GM18909 (cell line): ENCODE measurements around the gene POU2F2.

Source experiments
- ATAC-seq: cut with Tn5 transposase; IDR thresholded peaks from one replicate; pipeline ENCODE4 v1.9.1; 2021; ENCODE audit warnings: mild to moderate bottlenecking; ENCODE audit not compliant: unreplicated experiment, poor library complexity

The POU2F2 gene

DNA sequence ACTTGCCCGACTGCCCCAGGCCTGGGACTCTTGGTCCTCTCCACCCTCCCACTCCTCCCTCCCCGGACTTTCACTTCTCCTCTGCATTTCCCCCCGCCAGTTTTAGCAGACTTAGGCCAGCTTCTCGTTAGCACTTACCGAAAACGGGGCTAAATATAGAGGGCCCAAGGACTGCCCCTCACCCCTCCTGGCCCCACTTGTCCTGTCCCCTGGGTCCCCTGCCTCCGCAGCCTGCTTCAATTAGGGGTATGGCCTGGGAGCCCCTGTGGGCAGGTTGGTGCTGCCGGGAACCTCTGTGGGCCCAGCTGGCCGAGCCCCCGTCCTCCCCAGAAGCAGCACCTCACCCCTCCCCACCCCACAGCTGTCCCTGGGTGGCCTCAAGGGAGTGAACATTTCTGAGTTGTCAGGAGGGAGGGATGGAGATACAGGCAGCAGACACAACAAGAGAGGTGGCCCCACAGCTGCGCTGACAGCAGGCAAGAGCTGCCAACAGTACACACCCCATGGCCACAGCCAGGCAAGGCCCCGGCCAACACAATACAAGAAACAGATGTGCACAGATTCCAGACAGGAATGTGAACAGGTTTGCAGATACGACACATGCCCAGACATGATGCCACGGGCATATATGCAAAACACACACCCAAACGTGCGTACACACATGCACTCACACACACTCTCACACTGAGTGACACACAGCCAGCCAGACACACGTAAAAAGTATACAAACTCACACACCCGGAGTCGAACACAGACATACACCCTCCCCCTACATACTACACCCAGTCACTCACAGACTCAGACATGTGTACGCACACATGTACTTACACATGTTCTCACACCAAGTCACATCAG is 2.6 kb downstream of the POU2F2 start:
- peak; percentile 60 for ATAC-seq

DNA sequence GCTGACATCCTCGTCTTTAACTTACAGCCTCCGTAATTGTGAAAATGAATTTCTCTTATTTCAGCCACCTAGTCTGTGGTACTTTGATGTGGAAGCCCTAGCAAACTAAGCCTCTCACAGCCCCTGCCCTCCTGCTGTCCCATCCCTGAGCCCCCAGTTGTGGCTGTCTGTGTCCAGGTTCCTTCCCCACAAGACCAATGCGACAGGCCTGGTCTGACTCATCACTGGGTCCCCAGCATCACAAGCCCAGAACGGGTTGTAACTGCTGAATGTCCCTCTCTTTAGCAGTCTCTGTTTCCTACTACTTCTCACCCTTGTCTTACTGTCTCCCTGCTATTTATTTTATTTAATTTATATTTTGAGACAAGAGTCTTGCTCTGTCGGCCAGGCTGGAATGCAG is 5.7 kb downstream of the POU2F2 start:
- no peak for ATAC-seq

DNA sequence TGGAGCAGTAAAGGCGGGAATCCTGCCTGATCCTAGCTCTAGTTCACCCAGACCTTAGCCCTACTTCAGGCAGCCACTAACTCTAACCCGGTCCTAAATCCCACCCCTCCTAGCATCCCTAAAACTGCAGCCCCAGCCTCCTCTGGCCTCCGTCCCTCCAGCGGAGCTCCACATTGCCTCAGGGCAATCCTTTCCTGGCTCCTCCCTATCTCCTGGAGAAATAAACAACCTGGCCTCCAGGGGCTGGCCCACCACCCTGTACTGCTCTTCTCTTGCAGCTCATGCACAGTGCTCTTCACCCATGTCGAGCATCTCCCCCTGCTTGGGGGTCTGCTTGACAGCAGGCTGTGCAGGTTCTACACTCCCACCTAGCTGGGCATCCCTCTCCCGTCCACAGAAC is 6.7 kb downstream of the POU2F2 start:
- ATAC-seq: no peak

DNA sequence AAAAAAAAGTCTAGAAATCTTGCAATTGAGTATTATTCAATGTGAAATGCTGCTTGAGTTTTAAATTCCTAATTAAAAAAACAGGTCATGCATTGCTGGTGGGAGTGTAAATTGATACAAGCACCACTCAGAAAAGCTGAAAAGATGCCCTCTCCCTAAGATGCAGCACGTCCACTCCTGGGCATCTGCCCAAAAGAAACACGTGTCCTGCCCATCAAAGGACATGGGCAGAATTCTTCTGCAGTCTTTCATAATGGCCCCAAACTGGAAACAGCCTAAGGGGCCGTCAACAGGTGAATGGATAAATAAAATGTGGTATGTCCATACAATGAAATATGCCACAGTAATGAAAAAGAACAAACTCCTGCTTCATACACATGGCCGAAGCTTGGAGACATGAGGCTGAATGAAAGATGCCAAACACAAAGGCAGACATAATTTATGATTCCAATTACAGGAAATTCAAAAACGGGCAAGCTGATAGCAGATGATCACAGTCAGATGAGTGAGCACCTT is 7.8 kb downstream of the POU2F2 start:
- no peak for ATAC-seq

DNA sequence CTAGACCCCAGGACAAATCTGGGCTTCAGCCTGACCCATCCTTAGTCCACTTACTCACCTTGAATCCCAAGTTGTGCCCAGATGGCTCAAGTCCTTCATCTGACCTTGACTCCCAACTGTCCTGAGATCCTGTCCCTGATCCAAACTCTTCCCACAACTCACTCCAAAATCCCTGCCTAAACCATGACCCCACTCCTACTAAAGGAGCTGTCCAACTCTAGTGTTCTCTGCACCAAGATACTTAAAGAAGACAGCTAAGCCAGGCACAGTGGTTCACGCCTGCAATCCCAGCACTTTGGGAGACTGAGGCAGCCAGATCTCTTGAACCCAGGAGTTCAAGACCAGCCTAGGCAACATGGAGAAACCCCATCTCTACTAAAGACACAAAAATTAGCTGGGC is 8.5 kb downstream of the POU2F2 start:
- ATAC-seq: no peak

- ATAC-seq: no peak
These were observed 9.3 kb downstream of the POU2F2 start for GRCh38 chr19:42122691-42123607.

GRCh38 chr19:42121656-42122069 is 10.6 kb downstream of the POU2F2 start:
- ATAC-seq: no peak

DNA sequence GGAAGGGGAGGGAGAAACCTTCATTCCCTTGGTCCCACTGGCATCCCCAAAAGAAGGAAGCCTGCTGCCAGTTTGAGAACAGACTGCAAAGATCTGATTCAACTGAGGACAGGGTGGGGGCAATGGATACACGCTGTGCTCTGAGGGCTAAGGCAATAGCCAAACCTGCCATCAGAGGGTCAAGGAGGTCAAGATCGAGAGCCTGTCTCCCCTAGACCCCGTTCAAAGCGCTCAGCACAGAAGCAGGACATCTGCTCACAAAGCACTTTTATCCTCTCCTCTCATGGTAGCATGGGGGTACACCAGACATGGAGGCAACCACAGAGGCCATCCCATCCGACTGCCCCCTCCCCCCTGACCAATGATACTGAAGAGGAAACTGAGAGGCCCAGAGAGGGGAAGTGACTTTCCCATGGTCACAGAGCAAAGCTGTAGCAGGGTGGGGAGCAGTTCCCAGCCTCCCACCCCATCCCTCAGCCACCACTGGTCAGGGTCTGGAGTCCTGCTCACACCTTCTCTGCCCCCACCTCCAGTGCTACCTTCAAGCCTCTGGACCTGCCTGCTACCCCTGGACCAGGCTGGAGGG is 11.1 kb downstream of the POU2F2 start:
- no peak for ATAC-seq

DNA sequence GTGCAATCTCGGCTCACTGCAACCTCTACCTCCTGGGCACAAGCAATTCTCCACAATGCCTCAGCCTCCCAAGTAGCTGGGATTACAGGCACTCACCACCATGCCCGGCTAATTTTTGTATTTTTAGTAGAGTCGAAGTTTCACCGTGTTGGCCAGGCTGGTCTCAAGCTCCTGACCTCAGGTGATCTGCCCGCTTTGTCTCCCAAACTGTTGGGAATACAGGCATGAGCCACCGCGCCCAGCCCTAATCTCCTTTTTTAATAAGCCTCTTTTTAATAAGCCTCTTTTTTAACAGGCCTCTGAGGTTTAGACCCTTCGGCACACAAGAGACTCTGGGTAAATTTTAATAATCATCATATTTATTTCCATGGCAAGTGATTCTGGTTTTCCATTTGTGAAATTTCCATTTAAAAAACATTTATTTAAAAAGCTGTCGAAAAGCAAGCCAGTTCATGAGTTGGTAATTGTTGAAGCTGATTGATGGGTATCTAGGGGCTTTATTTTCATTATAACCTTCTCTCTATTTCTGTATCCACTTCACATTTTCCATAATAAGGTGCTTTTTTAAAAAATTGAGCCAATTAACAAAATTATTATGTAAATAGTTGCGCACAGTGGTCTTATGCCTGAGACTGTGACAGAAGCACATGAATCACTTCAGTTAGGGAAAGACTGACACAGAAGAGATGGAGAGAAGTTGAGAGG is 11.8 kb downstream of the POU2F2 start:
- ATAC-seq: no peak

- no peak for ATAC-seq
These were observed 15.2 kb downstream of the POU2F2 start for GRCh38 chr19:42117076-42117475.

GRCh38 chr19:42116308-42117075 is 15.8 kb downstream of the POU2F2 start:
- ATAC-seq: no peak

DNA sequence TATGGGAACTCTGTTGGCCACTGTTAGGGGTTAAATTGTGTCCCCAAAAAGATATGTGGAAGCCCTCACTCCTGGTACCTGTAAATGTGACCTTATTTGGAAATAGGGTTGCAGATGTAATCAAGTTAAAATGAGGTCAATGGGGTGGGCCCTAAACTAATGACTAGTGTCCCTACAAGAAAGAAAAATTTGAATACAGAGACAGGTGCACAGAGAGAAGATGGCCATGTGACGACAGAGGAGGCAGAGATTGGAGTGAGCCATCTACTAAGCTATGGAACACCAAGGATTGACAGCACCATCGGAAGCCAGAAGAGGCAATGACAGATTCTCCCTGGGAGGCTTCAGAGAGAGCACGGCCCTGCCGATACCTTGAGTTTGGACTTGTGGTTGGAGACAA is 16.5 kb downstream of the POU2F2 start:
- ATAC-seq: no peak

DNA sequence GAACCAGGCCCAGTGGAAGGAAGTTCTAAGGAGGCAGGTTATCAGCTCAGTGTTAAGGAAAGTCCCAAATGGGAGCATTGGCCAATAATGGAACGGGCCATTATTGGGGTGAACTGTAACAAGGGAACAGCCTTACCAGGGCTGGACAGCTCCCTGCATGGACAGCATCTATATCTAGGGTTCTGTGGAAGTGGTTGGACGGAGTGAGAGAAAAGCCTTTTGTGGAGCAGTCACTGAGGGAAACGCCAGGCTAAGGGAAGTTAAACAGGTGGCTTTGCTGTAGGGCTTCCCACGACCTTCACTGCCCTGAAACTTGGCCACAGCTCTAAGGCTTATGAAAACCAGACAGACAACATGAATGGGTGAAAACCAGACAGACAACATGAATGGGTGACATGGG is 17.0 kb downstream of the POU2F2 start:
- no peak for ATAC-seq

- ATAC-seq: peak; percentile 71
These were observed 17.8 kb downstream of the POU2F2 start for GRCh38 chr19:42114412-42114811.

DNA sequence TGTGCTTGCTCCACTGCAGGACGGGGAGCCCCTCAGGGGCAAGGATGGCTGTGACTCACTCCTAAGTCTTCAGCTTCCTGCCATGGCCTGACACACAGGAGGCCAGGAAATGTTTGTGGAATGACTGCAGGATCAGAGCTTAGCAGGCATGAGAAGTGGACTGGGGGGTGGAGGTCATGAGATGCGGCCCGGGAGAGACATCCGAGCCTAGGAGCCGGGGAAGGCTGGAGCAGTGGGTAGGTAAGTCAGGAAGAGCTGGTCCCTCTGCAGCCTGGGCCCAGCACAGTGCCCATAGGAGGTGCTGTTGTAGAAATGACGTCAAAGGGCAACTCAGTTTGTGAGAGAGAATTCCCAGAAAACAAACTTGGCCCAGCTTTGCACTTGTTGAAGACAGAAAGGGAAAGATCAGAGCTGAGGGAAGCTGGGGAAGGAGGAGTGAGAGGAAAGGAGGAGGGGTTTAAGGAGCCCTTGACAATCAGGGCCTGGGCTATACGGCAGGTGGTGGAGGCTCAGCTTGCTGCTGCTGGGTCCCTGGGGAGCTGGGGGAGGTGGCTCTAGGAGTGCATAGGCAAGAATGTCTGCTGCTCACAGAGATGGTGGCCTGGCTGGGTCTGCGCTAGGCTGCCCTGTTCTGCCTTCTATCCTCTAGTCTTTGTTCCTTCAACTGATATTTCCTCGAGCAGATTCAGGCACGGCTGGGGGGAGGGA is 18.5 kb downstream of the POU2F2 start:
- peak; percentile 64 for ATAC-seq

- no peak for ATAC-seq
These were observed 20.4 kb downstream of the POU2F2 start for GRCh38 chr19:42111811-42112210.

DNA sequence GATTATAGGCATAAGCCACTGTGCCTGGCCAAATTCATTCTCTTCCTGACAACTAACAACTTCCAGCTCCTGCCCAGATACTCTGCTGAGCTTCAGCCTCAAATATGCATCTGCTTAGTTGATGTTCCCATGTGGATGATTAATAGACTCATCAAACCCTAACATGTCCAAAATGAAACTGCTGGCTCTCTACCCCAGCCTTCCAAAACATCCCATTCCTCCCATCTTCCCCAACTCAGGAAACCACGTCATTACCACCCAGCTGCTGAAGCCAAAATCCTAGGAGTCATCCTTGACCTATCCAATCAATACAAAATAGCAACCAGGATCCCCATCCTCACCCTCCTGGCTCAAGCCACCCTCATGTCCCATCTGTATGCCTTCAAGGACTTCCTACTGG is 20.9 kb downstream of the POU2F2 start:
- no peak for ATAC-seq

DNA sequence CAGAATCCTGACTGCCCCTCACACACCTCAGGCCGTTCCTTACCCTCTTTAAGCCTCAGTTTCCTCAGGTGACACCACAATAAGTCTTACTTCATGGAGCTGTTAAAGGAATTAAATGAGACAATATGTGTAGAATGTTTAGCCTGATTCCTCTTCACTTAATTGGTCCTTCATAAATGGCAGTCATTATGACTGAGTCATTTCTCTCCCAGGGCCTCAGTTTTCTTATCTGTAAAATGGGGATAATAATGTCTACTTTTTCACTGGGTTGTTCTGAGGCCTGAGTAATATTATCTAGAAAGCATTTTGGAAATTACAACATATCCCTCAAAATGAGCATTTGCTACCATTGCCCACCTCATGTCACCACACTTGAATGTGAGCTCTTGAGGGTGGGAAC is 21.6 kb downstream of the POU2F2 start:
- ATAC-seq: no peak

- ATAC-seq: no peak
These were observed 22.4 kb downstream of the POU2F2 start for GRCh38 chr19:42109896-42110295.
